Measurements from ENCODE around the gene NDUFAF8.

Gene NDUFAF8

DNA sequence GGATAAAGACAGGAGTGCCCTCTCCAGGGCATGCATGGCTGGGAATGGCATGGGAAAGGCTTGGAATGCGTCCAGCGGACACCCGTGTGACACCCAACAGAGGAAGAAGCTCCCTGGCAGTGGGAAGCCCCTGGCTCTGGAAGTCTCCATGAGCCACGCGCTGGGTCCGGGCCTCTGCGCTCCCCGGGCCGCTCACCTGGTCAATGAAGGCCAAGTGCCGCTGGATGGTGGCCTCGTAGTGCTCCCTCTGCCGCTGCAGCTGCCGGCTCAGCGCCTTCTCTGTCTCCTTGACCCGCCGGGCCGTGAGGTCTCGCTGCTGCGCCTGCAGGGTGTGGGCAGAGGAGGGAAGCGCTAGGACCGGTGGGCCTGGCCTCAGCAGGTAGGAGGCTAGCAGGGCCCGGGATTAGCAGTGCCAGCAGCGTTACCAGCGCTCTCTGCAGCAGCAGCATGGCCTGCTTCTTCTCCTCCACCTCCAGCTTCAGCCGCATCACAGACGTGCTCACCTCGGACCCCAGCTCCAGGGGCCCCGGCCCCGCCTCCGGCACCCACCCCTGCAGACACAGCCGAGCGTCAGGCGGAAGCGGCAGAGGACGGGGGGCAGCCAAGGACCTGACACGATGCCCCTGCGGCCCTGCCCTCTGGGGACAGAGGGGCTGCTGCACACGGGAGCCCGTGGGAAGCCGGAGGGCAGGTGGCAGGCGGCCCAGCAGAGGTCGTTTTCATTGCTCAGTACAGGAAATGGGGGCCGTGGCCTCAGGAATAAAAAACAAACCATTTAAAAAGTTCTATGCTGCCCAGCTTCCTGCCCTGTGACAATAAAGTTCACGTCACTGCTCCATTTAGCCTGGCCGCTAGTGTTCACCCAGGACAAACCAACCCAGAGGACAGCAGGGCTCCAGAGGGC is 42.4 kb upstream of the NDUFAF8 start:
- H3K27ac Mint-ChIP-seq, result no peak overlapping the region
- H3K4me3 Mint-ChIP-seq, result no peak overlapping the region
- intact Hi-C loops (cut with micrococcal nuclease), result no loop called here
- peaks cover 5% of the 10 kb centered on the region for H3K4me1 Mint-ChIP-seq (ENCODE audit: low read depth)
- H3K9me3 Mint-ChIP-seq, result no peaks in the 10 kb centered on the region
- H3K27me3 Mint-ChIP-seq, result no peaks in the 10 kb centered on the region
- H3K36me3 Mint-ChIP-seq (ENCODE audit: low read depth), result peaks cover 81% of the 10 kb centered on the region

DNA sequence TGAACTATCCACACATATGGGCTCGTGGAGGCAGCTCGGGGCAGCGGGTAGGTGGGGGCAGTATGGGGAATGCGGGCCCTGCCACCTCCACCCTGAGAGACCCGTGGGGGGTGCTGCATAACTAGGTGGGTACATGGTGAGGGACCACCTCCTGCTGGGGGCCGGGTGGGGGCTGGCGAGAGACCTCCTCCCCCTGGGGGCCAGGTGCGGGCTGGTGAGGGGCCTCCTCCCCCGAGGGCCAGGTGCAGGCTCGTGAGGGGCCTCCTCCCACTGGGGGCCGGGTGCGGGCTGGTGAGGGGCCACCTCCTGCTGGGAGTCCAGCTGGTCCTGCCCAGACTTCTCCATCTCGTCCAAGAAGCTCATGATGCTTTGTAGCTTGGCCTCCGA is 41.7 kb upstream of the NDUFAF8 start:
- no peak overlapping the region for H3K4me3 Mint-ChIP-seq
- intact Hi-C loops (cut with micrococcal nuclease), result no loop called here
- peaks cover 5% of the 10 kb centered on the region for H3K4me1 Mint-ChIP-seq (ENCODE audit: low read depth)
- H3K9me3 Mint-ChIP-seq, result no peaks in the 10 kb centered on the region
- H3K27ac Mint-ChIP-seq, result no peak overlapping the region
- H3K36me3 Mint-ChIP-seq (ENCODE audit: low read depth), result peaks cover 81% of the 10 kb centered on the region
- H3K27me3 Mint-ChIP-seq, result no peaks in the 10 kb centered on the region

DNA sequence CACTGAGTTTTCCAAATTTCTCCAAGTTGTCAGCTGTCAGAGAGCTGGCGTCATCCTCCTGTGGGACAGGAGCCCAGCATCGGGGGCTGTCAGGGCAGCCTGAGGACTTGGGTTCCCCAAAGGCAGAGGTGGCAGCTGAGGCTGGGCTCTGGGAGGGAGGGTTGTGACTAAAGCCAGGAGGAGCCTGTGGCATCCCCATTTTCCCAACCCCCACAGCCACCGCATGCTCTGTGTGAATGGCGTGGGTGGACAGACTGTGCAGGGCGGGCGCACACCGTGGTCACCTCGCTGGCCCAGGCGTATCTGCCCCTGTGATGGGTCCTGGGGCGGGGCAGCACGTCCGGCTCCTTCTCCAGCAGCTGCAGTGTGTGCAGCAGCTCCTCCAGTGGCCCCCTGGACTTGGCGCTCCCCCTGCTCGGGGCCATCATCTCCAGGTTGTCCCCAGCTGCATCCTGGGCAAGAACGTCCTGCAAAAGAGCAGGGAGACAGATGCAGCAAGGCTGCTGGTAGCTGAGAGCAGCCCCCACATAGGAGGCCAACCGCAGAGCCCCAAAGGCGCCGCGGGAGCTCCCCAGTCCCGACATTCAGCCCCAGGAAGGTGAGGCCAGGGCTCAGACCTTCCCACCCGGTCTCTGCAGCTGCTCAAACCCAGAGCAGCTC is 41.2 kb upstream of the NDUFAF8 start:
- intact Hi-C loops (cut with micrococcal nuclease), result no loop called here
- H3K4me3 Mint-ChIP-seq, result no peak overlapping the region
- H3K4me1 Mint-ChIP-seq (ENCODE audit: low read depth), result peaks cover 5% of the 10 kb centered on the region
- no peaks in the 10 kb centered on the region for H3K9me3 Mint-ChIP-seq
- H3K27me3 Mint-ChIP-seq, result no peaks in the 10 kb centered on the region
- H3K27ac Mint-ChIP-seq, result no peak overlapping the region
- H3K36me3 Mint-ChIP-seq (ENCODE audit: low read depth), result peaks cover 84% of the 10 kb centered on the region

DNA sequence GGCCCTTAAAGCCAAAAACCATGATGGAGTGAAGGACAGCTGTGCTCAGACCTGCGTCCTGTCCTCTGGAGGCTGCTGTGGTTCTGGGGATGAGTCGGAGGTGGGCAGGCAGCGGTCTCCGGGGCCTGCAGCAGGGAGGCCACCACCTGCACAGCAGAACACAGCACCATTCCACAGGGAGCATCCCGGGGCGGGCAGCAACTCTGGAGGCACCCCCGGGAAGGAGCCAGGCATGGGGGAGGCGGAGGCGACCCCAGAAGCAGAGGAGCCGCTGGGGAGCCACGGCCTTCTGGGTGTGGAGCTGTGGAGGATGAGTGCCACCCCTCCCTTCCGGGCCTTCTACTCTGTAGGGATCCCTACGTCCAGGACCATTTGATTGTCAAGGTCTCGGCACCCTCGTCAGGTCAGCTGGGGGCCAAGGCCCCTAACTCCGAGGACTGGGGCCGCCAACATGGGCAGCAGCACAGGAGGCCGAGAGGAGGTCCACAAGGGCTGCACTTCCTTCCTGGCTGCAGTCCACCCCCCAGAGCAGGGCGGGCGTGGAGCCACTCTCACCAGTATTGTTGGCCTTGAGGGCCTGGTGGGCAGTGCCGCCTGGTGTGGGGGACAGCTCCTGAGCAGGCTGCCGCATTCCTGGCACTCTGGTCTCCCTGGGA is 40.2 kb upstream of the NDUFAF8 start:
- no peak overlapping the region for H3K27ac Mint-ChIP-seq

DNA sequence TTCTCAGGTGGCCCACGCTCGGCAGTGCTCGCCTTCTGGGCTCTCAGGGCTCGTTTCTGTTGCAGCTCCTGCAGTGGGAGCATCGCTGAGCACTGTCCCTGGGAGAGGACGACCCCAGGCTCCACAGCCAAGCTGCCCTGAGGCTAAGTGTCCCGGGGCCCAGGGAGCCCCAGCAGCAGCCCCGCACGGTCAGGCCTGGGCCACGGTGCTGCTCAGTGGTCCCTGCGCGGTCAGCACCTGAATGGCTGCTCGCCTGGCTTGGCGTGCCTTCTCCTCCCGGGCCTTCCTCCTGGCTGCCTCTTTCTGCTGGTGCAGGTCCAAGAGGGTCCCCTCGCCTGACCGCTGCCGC is 39.7 kb upstream of the NDUFAF8 start:
- peaks cover 84% of the 10 kb centered on the region for H3K36me3 Mint-ChIP-seq (ENCODE audit: low read depth)
- H3K4me3 Mint-ChIP-seq, result no peak overlapping the region
- H3K27ac Mint-ChIP-seq, result no peak overlapping the region
- no peaks in the 10 kb centered on the region for H3K9me3 Mint-ChIP-seq
- H3K4me1 Mint-ChIP-seq (ENCODE audit: low read depth), result peaks cover 5% of the 10 kb centered on the region
- intact Hi-C loops (cut with micrococcal nuclease), result no loop called here
- H3K27me3 Mint-ChIP-seq, result no peaks in the 10 kb centered on the region

More for the DNA sequence above, 40.2 kb upstream of the NDUFAF8 start:
- Mint-ChIP-seq H3K4me3 (no peak overlapping the region), H3K4me1 (ENCODE audit: low read depth) (peaks cover 5% of the 10 kb centered on the region), H3K27me3 (no peaks in the 10 kb centered on the region), H3K9me3 (no peaks in the 10 kb centered on the region), H3K36me3 (ENCODE audit: low read depth) (peaks cover 84% of the 10 kb centered on the region)
- intact Hi-C loops (cut with micrococcal nuclease), result no loop called here

DNA sequence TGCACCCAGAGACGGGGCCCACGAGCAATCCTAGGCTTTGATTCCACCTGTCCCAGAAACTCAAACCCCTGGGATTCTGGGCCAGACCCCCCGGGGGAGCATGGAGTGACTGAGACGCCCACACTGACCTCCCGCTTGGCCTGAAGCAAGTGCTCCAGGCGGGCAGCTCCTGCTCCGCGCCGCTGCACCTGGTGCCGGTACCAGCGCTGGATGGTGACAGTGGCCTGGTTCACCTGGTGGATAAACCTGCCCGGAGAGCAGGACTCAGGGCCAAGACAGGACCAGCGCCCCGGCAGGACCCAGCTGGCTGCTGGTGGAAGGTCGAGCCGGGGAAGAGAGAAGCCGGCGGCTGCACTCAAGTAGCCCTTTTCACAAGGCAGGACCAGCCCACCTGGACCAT is 38.9 kb upstream of the NDUFAF8 start:
- intact Hi-C loops (cut with micrococcal nuclease), result loop anchor here (1.0 kb wide), 1 partner anchor 58 kb away; no protein-coding TSS in a partner anchor
- H3K27ac Mint-ChIP-seq, result no peak overlapping the region
- no peak overlapping the region for H3K4me3 Mint-ChIP-seq
- H3K4me1 Mint-ChIP-seq (ENCODE audit: low read depth), result peaks cover 5% of the 10 kb centered on the region
- no peaks in the 10 kb centered on the region for H3K27me3 Mint-ChIP-seq
- H3K9me3 Mint-ChIP-seq, result no peaks in the 10 kb centered on the region
- peaks cover 84% of the 10 kb centered on the region for H3K36me3 Mint-ChIP-seq (ENCODE audit: low read depth)

DNA sequence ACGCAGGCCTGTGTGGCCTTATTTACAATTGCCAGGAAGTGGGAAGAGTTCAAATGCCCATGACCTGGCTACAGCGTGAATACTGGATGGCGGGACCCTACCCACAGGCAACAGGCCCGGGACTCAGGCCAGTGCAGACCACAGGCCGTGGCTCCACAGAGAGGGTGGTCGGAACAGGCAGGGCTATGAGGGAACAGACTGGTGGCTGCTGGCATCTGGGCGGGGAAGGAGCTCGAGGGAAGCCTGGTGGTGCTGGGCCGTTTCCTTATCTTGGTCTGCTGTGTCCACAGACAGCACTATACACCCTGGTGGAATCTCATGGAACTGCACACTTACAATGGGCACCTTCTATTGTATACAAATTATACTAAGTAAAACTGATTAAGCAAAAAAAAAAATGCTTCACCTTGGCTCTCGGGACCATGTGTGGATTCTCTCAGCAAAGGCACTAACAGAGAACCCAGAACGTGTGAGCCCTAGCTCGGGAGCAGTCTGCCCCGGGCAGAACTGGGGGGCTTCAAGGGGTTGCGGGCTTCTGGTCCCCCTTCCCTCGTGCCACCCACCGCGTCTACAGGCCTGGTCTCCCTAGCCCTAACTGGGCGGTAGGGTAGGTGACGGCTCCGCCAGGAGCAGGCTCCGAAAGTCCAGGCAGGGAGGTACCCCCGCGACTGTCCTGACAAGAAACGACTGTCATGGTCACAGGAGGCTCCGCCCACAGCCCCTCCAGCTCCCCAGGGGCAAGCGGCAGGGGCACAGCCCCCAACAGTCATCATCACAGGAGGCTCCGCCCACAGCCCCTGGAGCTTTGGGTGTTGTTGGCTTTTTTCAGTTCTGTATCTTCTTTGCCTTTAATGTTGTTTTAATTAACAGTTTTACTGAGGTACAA is 38.2 kb upstream of the NDUFAF8 start:
- Mint-ChIP-seq H3K9me3 (no peaks in the 10 kb centered on the region), H3K4me1 (ENCODE audit: low read depth) (peaks cover 5% of the 10 kb centered on the region), H3K27ac (no peak overlapping the region), H3K36me3 (ENCODE audit: low read depth) (peaks cover 85% of the 10 kb centered on the region), H3K4me3 (no peak overlapping the region), H3K27me3 (no peaks in the 10 kb centered on the region)
- intact Hi-C loops (cut with micrococcal nuclease), result loop anchor here (1.0 kb wide), 1 partner anchor 59 kb away; no protein-coding TSS in a partner anchor

DNA sequence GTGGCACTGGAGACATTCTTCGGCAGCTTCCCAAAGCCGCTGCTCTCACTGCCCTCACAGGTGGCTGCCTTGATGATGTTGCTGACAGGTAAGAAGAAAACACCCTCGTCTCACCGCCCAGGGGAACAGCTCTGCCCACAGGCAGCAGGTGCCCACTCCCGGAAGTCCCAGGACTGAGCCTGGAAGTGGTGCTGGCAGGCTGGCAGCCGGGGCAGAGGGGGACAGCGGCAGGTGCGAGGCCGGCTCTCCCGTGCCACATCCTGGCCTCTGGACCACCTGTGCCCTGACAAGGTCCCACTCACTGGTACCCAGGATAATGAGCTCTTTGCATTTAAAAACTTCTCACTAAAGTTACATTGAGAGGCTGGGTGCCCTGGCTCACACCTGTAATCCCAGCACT is 36.8 kb upstream of the NDUFAF8 start:
- Mint-ChIP-seq H3K36me3 (ENCODE audit: low read depth) (peaks cover 84% of the 10 kb centered on the region), H3K9me3 (no peaks in the 10 kb centered on the region), H3K4me3 (no peak overlapping the region), H3K4me1 (ENCODE audit: low read depth) (peaks cover 5% of the 10 kb centered on the region), H3K27me3 (no peaks in the 10 kb centered on the region), H3K27ac (no peak overlapping the region)
- intact Hi-C loops (cut with micrococcal nuclease), result no loop called here

DNA sequence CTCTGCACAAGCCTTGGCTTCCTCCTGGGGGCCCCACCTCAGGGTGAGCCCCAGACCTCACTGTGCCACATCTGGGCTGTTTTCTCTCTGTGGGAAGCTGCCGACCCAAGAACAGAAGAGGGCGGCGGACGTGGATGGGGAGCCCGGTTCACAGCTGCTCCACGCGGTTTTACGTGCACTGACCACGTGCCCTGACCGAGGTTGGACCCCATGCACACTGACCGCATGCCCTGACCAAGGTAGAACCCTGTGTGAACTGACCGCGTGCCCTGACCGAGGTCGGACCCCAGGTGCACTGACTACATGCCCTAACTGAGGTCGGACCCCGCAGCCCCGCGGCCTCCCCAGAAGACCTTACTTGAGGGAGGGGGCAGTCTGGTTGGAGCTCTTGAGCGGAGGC is 36.0 kb upstream of the NDUFAF8 start:
- intact Hi-C loops (cut with micrococcal nuclease), result no loop called here
- peaks cover 84% of the 10 kb centered on the region for H3K36me3 Mint-ChIP-seq (ENCODE audit: low read depth)
- no peaks in the 10 kb centered on the region for H3K9me3 Mint-ChIP-seq
- H3K4me3 Mint-ChIP-seq, result no peak overlapping the region
- H3K27me3 Mint-ChIP-seq, result no peaks in the 10 kb centered on the region
- peaks cover 12% of the 10 kb centered on the region for H3K4me1 Mint-ChIP-seq (ENCODE audit: low read depth)
- H3K27ac Mint-ChIP-seq, result no peak overlapping the region

DNA sequence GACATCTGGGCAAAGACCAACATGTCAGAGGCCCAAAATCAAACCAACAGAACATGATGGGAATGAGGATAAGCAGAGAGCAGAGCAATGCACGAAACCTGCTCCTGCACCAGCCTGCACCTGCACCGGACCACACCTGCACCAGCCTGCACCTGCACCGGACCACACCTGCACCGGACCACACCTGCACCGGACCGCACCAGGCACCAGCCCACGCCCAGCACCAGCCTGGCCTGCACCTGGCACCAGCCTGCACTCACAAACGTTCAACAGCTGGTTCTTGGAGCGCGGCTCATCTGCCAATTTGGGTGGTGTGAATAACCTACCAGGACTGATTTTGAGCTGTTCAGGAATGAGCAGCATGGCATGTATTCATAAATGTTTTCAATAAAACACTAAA is 34.5 kb upstream of the NDUFAF8 start:
- H3K9me3 Mint-ChIP-seq, result no peaks in the 10 kb centered on the region
- H3K27ac Mint-ChIP-seq, result no peak overlapping the region
- H3K27me3 Mint-ChIP-seq, result no peaks in the 10 kb centered on the region
- H3K36me3 Mint-ChIP-seq (ENCODE audit: low read depth), result peaks cover 76% of the 10 kb centered on the region
- no peak overlapping the region for H3K4me3 Mint-ChIP-seq
- intact Hi-C loops (cut with micrococcal nuclease), result no loop called here
- H3K4me1 Mint-ChIP-seq (ENCODE audit: low read depth), result peaks cover 12% of the 10 kb centered on the region

DNA sequence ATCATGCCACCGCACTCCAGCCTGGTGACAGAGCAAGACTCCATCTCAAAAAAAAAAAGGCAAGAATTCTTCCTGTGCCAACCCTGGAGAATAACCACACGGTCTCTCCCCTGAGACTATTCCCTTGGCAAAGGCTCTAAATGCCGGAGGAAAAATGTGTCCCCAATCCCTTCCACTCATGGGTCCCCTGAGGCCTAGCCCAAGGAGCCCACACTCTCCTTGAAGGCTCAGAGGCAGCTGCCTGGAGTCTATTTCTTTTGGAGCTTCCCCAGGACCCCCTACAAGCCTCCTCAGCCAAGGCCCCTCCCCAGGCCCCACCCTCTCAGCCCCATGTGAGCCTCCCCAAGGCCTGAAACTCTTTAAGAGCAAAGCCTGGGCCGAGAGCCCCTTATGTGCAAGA is 33.0 kb upstream of the NDUFAF8 start:
- Mint-ChIP-seq H3K9me3 (no peaks in the 10 kb centered on the region), H3K27ac (no peak overlapping the region), H3K4me1 (ENCODE audit: low read depth) (peaks cover 14% of the 10 kb centered on the region), H3K36me3 (ENCODE audit: low read depth) (peaks cover 73% of the 10 kb centered on the region), H3K27me3 (no peaks in the 10 kb centered on the region), H3K4me3 (no peak overlapping the region)
- intact Hi-C loops (cut with micrococcal nuclease), result no loop called here

DNA sequence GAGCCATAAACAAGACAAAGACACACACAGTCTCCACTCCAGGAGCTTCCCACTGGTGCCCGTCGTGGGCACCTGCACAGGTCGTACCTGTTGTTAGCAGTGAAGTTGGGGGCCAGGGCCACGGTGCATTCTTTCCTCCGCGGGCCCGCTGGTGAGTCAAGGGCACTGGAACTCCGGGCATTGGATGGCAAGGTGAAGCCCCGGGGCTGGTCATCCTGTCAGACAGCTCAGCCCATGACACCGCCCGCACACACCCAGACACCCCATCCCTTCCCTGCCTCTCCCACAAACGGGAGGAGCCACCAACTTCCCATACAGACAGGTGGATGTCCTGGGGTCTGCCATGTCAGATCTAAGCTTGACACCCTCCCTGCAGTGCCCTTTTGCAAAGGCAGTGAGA is 32.5 kb upstream of the NDUFAF8 start:
- no peak overlapping the region for H3K4me3 Mint-ChIP-seq
- H3K4me1 Mint-ChIP-seq (ENCODE audit: low read depth), result peaks cover 17% of the 10 kb centered on the region
- H3K27ac Mint-ChIP-seq, result no peak overlapping the region
- H3K36me3 Mint-ChIP-seq (ENCODE audit: low read depth), result peaks cover 71% of the 10 kb centered on the region
- H3K27me3 Mint-ChIP-seq, result no peaks in the 10 kb centered on the region
- intact Hi-C loops (cut with micrococcal nuclease), result no loop called here
- no peaks in the 10 kb centered on the region for H3K9me3 Mint-ChIP-seq

DNA sequence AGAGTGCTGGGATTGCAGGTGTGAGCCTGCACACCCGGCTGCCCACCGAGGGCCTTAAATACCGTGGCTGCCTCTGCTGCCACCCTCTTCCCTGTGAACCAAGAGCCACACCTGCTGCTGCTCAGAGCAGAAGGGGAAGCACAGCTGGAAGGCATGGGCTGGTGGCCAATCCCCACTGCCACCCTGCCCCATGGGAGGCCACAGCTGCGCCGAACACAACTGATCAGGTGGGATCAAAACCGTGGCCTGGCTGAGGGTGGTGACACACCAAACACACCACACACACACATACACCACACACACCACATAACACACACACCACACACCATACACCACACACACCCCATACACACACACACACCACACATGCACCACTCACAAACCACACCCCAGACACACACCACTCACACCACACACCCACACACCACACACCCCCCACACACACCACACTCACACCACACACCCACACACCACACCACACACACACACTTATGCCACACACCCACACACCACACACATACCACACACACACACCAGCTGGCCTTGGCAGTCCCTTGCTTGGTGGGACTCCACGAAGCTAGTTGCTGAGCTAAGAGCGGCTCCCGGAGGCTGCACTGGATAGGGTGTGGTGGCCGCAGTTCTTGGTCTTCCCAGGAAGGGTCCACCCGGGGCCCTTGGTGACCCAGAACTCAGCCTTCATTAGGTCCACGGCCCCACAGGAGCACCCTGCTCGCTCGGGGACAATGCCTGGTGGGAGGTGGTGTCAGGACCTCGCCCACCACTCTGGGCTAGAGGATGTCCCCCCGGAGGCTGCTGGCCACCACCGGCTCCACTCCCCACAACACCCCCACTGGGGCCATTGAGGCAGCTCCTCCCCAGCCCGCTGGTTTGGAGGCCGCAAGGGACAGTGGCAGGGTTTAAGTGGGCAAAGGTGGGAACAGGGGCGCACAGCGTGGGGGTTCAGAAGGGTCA is 31.2 kb upstream of the NDUFAF8 start:
- Mint-ChIP-seq H3K27ac (no peak overlapping the region), H3K4me1 (ENCODE audit: low read depth) (peaks cover 17% of the 10 kb centered on the region), H3K4me3 (no peak overlapping the region), H3K36me3 (ENCODE audit: low read depth) (peaks cover 58% of the 10 kb centered on the region), H3K9me3 (no peaks in the 10 kb centered on the region), H3K27me3 (no peaks in the 10 kb centered on the region)
- intact Hi-C loops (cut with micrococcal nuclease), result no loop called here

All from dendritic cell treated with granulocyte-macrophage colony-stimulating factor and Interleukin-4, amounts not matched to agents 40 ng/mL and 50 ng/mL, for 4 days (primary cell).